ENCODE data around the gene AKAIN1.

AKAIN1 gene

DNA sequence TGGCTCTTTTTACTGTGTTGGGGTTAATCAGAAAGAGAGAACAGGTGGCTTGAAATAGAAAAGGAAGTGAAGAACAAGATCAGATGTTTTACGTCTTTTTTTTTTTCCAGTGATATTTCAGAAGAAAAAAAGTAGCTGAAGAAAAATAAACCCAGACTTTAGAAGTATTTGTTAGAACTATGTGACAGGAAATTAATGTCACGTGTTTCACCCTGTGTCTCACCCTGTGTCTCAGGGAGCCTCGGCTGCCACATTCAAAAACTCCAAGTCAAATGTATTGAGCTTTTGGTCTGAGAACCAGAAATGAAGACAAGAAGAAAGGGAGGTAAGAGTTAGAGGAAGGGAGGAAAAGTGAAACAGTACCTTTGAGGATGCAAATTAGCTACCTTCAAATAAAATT, 38.0 kb downstream of the AKAIN1 start:
- no peaks in the 10 kb centered on the region for H3K4me1 ChIP-seq (ENCODE audit: control insufficient read depth, insufficient read depth, low read length)

DNA sequence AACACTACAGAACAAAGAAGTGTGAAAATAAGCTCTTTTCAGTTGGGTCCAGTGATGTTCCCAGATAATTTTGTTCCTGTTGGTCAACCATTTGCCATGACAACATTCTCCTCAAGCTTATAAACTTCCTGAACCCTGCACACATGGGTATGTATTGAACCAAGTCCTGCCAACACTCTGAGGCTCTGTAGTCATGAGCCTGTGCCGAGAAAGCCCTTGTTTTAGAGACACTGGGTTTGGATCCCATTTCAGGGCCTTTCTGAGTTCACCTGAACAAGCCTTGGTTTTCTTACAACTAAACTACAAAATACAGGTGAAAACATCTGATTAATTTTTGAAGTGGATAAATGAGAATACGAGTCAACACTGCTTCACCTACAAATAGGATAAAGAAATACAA, 38.5 kb downstream of the AKAIN1 start:
- Histone ChIP-seq H3K4me1 (ENCODE audit: control insufficient read depth, insufficient read depth, low read length) (no peaks in the 10 kb centered on the region), H3K9ac (ENCODE audit: low read length in 2 of 2) (no peak overlapping the region), H3K9me3 (ENCODE audit: control insufficient read depth in 2 of 2, low read length in 2 of 2) (no peaks in the 10 kb centered on the region), H3K36me3 (ENCODE audit: control insufficient read depth in 2 of 2, insufficient read depth in 2 of 2, low read length in 2 of 2) (no peaks in the 10 kb centered on the region), H3K27ac (ENCODE audit: low read length) (no peak overlapping the region), H3K4me3 (ENCODE audit: low read length in 2 of 2) (no peak overlapping the region), H3K27me3 (ENCODE audit: control insufficient read depth in 1 of 2, insufficient read depth in 2 of 2, low read length in 2 of 2) (peaks cover 0 to 2% of the 10 kb centered on the region in 2 donors)

More for the DNA sequence above, 38.0 kb downstream of the AKAIN1 start:
- Histone ChIP-seq H3K36me3 (ENCODE audit: control insufficient read depth in 2 of 2, insufficient read depth in 2 of 2, low read length in 2 of 2) (no peaks in the 10 kb centered on the region), H3K4me3 (ENCODE audit: low read length in 2 of 2) (no peak overlapping the region), H3K27me3 (ENCODE audit: control insufficient read depth in 1 of 2, insufficient read depth in 2 of 2, low read length in 2 of 2) (peaks cover 0 to 2% of the 10 kb centered on the region in 2 donors), H3K9ac (ENCODE audit: low read length in 2 of 2) (no peak overlapping the region), H3K27ac (ENCODE audit: low read length) (no peak overlapping the region), H3K9me3 (ENCODE audit: control insufficient read depth in 2 of 2, low read length in 2 of 2) (no peaks in the 10 kb centered on the region)

DNA sequence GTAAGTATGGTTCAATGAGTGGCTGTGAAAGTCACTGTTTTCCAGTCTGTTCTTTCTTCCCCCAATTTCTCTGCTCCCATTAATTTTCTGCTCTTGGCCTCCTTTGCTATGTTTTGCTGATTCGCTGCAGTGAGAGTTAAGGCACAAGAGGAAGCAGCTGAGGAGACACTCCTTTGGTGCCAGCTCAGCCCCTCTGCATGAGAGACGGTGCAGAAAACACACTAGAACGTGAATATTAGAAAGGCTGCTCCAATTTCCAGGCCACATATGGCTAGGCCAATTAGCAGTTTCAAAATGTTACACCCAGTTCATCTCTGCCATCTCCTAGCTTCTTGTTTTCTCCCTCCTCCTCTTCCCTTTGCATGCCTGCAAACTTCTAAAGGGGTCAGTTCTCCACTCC, 38.9 kb downstream of the AKAIN1 start:
- H3K27ac ChIP-seq (ENCODE audit: low read length) = no peak overlapping the region
- H3K4me1 ChIP-seq (ENCODE audit: control insufficient read depth, insufficient read depth, low read length) = no peaks in the 10 kb centered on the region
- no peak overlapping the region for H3K9ac ChIP-seq (ENCODE audit: low read length in 2 of 2)
- no peaks in the 10 kb centered on the region for H3K9me3 ChIP-seq (ENCODE audit: control insufficient read depth in 2 of 2, low read length in 2 of 2)
- H3K36me3 ChIP-seq (ENCODE audit: control insufficient read depth in 2 of 2, insufficient read depth in 2 of 2, low read length in 2 of 2) = no peaks in the 10 kb centered on the region
- H3K4me3 ChIP-seq (ENCODE audit: low read length in 2 of 2) = no peak overlapping the region
- H3K27me3 ChIP-seq (ENCODE audit: control insufficient read depth in 1 of 2, insufficient read depth in 2 of 2, low read length in 2 of 2) = peaks cover 0 to 2% of the 10 kb centered on the region in 2 donors

DNA sequence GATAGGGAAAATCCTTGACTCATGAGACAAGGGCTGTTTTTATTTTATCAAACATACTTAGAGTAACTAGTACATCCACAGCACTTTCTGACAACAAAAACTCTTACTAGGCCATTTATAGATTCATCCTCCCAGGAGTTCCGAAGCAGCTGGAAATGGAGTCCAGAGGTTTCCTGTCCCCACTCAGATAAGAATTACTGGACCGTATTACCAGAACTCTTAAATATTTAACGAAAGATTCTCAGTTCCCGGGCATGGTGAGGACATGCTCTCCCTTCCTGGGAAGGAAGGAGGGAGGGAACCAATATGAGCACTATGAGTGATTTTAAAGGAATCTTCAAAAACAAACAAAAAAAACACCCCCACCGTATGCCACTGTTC, 41.2 kb downstream of the AKAIN1 start:
- no peak overlapping the region for H3K27ac ChIP-seq (ENCODE audit: low read length)
- no peaks in the 10 kb centered on the region for H3K4me1 ChIP-seq (ENCODE audit: control insufficient read depth, insufficient read depth, low read length)
- H3K36me3 ChIP-seq (ENCODE audit: control insufficient read depth in 2 of 2, insufficient read depth in 2 of 2, low read length in 2 of 2) = no peaks in the 10 kb centered on the region

DNA sequence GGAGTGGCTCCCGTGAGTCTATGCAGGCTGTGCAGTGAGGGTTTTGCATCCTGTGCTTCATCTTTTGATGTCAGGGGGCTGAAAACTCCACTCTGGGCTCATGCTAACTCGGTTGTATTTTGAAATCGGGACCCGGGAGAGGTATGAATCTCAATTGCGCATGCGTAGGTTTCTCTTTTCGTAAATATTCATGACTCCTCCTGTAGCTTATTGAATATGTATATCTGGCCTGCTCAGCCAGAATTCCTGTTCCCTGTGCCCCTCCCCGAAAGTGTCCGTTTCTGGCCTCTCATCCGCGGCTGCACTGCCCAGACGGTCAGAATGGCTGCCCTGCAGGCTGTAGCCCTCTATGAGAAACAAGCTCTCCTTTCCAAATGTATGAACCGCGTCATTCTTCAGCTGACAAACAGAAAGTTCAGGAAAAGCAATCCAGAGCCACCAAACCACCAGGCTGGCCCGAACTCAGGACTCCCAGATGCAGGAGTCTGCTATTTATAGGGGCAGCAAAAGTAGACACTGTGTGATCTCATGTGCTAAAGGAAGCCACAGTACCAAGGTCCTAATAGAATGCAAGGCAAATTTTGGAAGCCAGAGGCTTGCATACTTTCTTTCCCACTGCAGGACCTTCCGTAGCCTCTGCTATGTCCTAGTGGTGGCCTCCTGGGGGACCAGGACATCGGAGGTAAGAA, 41.7 kb downstream of the AKAIN1 start:
- no peaks in the 10 kb centered on the region for H3K36me3 ChIP-seq (ENCODE audit: control insufficient read depth in 2 of 2, insufficient read depth in 2 of 2, low read length in 2 of 2)
- no peak overlapping the region for H3K4me3 ChIP-seq (ENCODE audit: low read length in 2 of 2)
- H3K27ac ChIP-seq (ENCODE audit: low read length) = no peak overlapping the region
- H3K9ac ChIP-seq (ENCODE audit: low read length in 2 of 2) = no peak overlapping the region
- H3K9me3 ChIP-seq (ENCODE audit: control insufficient read depth in 2 of 2, low read length in 2 of 2) = no peaks in the 10 kb centered on the region
- H3K27me3 ChIP-seq (ENCODE audit: control insufficient read depth in 1 of 2, insufficient read depth in 2 of 2, low read length in 2 of 2) = peaks cover 0 to 2% of the 10 kb centered on the region in 2 donors
- H3K4me1 ChIP-seq (ENCODE audit: control insufficient read depth, insufficient read depth, low read length) = no peaks in the 10 kb centered on the region

More for the DNA sequence above, 41.2 kb downstream of the AKAIN1 start:
- Histone ChIP-seq H3K9me3 (ENCODE audit: control insufficient read depth in 2 of 2, low read length in 2 of 2) (no peaks in the 10 kb centered on the region), H3K9ac (ENCODE audit: low read length in 2 of 2) (no peak overlapping the region), H3K27me3 (ENCODE audit: control insufficient read depth in 1 of 2, insufficient read depth in 2 of 2, low read length in 2 of 2) (peaks cover 0 to 2% of the 10 kb centered on the region in 2 donors), H3K4me3 (ENCODE audit: low read length in 2 of 2) (no peak overlapping the region)

DNA sequence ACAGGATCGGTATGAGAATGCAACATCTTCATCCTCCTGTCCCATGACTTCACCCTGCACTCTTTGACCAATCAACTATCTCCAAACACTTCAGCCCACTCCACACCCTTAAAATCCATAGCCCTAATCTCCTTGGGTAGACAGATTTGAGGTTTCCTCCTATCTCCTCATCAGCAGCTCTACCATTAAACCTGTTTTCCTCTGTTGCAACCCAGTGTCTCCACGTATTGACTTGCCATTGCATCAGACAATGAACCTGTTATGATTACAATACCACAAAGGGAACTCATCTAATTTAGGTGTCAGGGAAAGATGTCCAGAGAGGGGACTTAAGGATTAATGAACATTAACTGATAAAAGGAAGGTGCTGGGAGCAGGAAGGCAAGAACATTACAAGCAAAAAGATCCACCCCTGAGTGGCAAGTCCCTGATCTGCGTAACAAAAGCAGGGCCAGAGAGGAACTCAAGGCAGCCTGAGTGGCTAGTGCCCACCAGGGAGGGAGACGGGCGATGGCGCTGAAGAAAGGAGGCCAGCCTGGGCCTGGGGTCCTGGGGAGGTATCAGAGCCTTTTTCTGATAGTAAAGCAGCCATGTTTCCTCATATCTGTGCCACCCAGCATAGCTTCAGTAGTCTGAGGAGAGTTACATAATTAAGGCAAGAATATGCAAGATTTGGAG, 44.6 kb downstream of the AKAIN1 start:
- Histone ChIP-seq H3K36me3 (ENCODE audit: control insufficient read depth in 2 of 2, insufficient read depth in 2 of 2, low read length in 2 of 2) (no peaks in the 10 kb centered on the region), H3K9me3 (ENCODE audit: control insufficient read depth in 2 of 2, low read length in 2 of 2) (no peaks in the 10 kb centered on the region), H3K27me3 (ENCODE audit: control insufficient read depth in 1 of 2, insufficient read depth in 2 of 2, low read length in 2 of 2) (peaks cover 0 to 2% of the 10 kb centered on the region in 2 donors), H3K4me1 (ENCODE audit: control insufficient read depth, insufficient read depth, low read length) (no peaks in the 10 kb centered on the region), H3K9ac (ENCODE audit: low read length in 2 of 2) (no peak overlapping the region), H3K27ac (ENCODE audit: low read length) (no peak overlapping the region), H3K4me3 (ENCODE audit: low read length in 2 of 2) (no peak overlapping the region)

DNA sequence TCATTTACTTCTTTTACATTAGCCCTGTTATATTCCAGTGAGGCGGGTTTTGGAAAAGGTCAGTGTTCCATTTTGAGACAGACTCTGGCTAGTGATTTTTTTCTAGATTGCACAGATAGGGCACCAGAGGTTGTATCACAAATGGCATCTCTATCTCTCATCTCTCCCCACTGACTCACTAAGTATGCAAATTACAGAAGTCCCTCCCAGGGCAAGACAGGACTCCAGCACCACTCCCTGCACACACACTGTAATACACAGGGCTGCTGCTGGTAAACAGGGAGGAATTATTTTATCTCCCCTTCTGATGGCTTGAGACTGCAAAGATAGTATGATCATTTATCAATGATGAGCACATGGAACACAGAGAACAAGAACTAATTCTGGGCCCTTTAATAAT, 46.2 kb downstream of the AKAIN1 start:
- Histone ChIP-seq H3K4me1 (ENCODE audit: control insufficient read depth, insufficient read depth, low read length) (no peaks in the 10 kb centered on the region), H3K27ac (ENCODE audit: low read length) (no peak overlapping the region), H3K4me3 (ENCODE audit: low read length in 2 of 2) (no peak overlapping the region), H3K36me3 (ENCODE audit: control insufficient read depth in 2 of 2, insufficient read depth in 2 of 2, low read length in 2 of 2) (no peaks in the 10 kb centered on the region), H3K27me3 (ENCODE audit: control insufficient read depth in 1 of 2, insufficient read depth in 2 of 2, low read length in 2 of 2) (peaks cover 0 to 2% of the 10 kb centered on the region in 2 donors), H3K9ac (ENCODE audit: low read length in 2 of 2) (no peak overlapping the region), H3K9me3 (ENCODE audit: control insufficient read depth in 2 of 2, low read length in 2 of 2) (peaks cover 0 to 6% of the 10 kb centered on the region in 2 donors)

DNA sequence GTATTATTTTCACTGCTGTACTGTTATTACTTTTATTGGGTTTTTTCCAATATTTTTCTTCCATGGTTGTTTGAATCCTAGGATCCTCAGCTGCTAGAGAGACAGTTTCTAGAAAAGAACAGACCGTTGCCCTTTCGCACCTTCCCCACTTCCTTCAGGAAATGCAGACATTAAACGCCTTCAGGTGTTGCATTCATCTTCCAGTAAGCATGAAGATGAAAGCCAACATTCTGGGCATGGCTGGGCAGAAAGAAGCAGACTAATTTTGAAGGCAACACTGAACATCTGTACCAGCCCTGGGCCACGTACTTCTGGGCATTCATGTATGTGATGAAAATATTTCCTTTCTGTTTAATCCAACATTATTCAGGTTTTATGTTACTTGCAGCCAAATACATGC, 51.0 kb downstream of the AKAIN1 start:
- Histone ChIP-seq H3K4me3 (ENCODE audit: low read length in 2 of 2) (no peak overlapping the region), H3K27ac (ENCODE audit: low read length) (no peak overlapping the region), H3K36me3 (ENCODE audit: control insufficient read depth in 2 of 2, insufficient read depth in 2 of 2, low read length in 2 of 2) (no peaks in the 10 kb centered on the region), H3K9ac (ENCODE audit: low read length in 2 of 2) (no peak overlapping the region), H3K9me3 (ENCODE audit: control insufficient read depth in 2 of 2, low read length in 2 of 2) (peaks cover 0 to 8% of the 10 kb centered on the region in 2 donors), H3K27me3 (ENCODE audit: control insufficient read depth in 1 of 2, insufficient read depth in 2 of 2, low read length in 2 of 2) (no peaks in the 10 kb centered on the region), H3K4me1 (ENCODE audit: control insufficient read depth, insufficient read depth, low read length) (no peaks in the 10 kb centered on the region)

DNA sequence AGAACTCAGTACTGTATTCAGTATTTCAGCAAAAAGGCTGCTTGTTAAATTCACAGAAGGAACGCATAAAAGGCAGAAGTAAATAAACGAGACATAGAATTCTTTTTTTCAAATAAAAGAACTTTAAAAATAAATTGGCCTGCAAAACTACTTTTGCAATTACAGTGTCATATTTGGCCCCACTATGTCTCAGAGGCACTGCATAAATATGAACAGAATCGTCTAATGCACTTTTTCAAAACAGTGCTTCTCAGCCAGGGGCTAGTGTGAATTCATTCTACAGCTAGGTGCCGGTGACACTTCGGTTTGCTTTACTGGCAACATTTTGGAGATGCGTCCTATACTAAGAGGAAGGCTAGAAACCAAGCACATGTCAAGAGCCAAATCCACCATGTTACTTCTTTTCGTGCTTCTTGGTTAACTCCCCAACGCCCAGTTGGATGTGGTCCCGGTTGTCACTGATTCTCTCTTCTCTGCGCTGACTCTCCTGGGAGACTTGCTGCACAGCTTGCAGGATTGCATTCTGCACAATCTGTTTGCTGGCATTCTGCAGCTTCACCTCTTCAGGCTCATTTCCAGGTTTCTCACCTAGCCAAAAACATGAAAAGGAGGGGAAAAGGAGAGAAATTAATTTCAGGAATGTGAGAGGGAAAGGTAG, 51.8 kb downstream of the AKAIN1 start:
- Histone ChIP-seq H3K27me3 (ENCODE audit: control insufficient read depth in 1 of 2, insufficient read depth in 2 of 2, low read length in 2 of 2) (no peaks in the 10 kb centered on the region), H3K9ac (ENCODE audit: low read length in 2 of 2) (no peak overlapping the region), H3K9me3 (ENCODE audit: control insufficient read depth in 2 of 2, low read length in 2 of 2) (peaks cover 0 to 8% of the 10 kb centered on the region in 2 donors), H3K36me3 (ENCODE audit: control insufficient read depth in 2 of 2, insufficient read depth in 2 of 2, low read length in 2 of 2) (no peaks in the 10 kb centered on the region), H3K27ac (ENCODE audit: low read length) (no peak overlapping the region), H3K4me1 (ENCODE audit: control insufficient read depth, insufficient read depth, low read length) (no peaks in the 10 kb centered on the region), H3K4me3 (ENCODE audit: low read length in 2 of 2) (no peak overlapping the region)

DNA sequence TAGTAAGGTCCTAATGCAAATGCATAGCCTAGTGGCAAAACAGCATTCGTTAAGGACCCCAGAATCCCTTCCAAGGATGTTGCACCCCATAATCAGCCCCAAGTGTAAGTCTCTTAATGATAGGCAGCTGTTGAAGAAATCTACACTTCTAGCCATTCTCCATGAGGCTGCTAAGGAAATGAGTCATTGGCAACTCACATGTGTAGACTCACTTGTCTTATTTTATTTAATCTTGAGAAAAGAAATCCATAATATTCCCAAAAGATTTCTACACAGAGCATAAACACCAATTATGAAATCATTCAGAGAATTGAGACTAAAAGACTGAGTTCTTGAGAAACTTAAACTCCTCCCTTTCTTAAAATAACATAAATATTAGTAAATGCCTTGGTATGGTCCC, 52.4 kb downstream of the AKAIN1 start:
- H3K4me3 ChIP-seq (ENCODE audit: low read length in 2 of 2) = no peak overlapping the region
- no peaks in the 10 kb centered on the region for H3K27me3 ChIP-seq (ENCODE audit: control insufficient read depth in 1 of 2, insufficient read depth in 2 of 2, low read length in 2 of 2)
- no peaks in the 10 kb centered on the region for H3K36me3 ChIP-seq (ENCODE audit: control insufficient read depth in 2 of 2, insufficient read depth in 2 of 2, low read length in 2 of 2)
- no peak overlapping the region for H3K9ac ChIP-seq (ENCODE audit: low read length in 2 of 2)
- no peaks in the 10 kb centered on the region for H3K4me1 ChIP-seq (ENCODE audit: control insufficient read depth, insufficient read depth, low read length)
- H3K9me3 ChIP-seq (ENCODE audit: control insufficient read depth in 2 of 2, low read length in 2 of 2) = peaks cover 0 to 8% of the 10 kb centered on the region in 2 donors
- H3K27ac ChIP-seq (ENCODE audit: low read length) = no peak overlapping the region

DNA sequence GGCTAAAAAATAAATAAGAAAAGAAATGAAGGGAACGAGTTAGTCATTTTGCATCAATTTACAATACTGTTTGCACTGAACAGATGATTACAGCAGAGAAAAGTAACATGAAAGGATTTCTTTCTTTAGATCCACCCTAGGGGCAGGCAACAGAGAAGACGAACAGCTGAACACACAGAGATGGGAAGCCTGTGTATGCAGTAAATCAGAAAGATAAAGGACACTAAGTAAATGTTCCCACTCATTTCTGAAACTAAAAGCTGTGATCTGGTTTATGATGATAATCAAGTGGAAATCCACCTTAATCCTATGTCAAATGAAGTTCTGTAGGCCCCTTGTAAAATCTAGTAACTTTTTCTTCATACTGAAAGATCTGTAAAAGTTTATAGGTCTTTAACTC, 54.2 kb downstream of the AKAIN1 start:
- no peaks in the 10 kb centered on the region for H3K36me3 ChIP-seq (ENCODE audit: control insufficient read depth in 2 of 2, insufficient read depth in 2 of 2, low read length in 2 of 2)
- no peaks in the 10 kb centered on the region for H3K27me3 ChIP-seq (ENCODE audit: control insufficient read depth in 1 of 2, insufficient read depth in 2 of 2, low read length in 2 of 2)
- no peak overlapping the region for H3K27ac ChIP-seq (ENCODE audit: low read length)
- H3K4me1 ChIP-seq (ENCODE audit: control insufficient read depth, insufficient read depth, low read length) = no peaks in the 10 kb centered on the region
- no peak overlapping the region for H3K9ac ChIP-seq (ENCODE audit: low read length in 2 of 2)
- H3K4me3 ChIP-seq (ENCODE audit: low read length in 2 of 2) = no peak overlapping the region
- H3K9me3 ChIP-seq (ENCODE audit: control insufficient read depth in 2 of 2, low read length in 2 of 2) = peaks cover 0 to 8% of the 10 kb centered on the region in 2 donors

Data from stomach smooth muscle (tissue), 2 donors.